LNCaP clone FGC (cell line): ENCODE results near the gene SLC9A3.
A peak's percentile ranks its signal among the peaks of the same experiment; 100 is the strongest.

Experiments used
- DNase-seq: peaks from one replicate; pipeline ENCODE4 v3.0.0-alpha.2; 2011; ENCODE audit warnings: low read depth
- H3K4me3 ChIP-seq: 2 replicates; pipeline ENCODE4 v1.5.1; 2011; ENCODE audit warnings: mild to moderate bottlenecking, low read depth, low read length, control low read depth
- CTCF ChIP-seq: IDR thresholded peaks from 2 replicates; pipeline ENCODE4 v1.5.1; 2012; ENCODE audit warnings: mild to moderate bottlenecking; ENCODE audit not compliant: control insufficient read depth, insufficient read depth; ENCODE audit errors: extremely low read depth

The SLC9A3 gene

GRCh38 chr5:428754-429452, 95.3 kb downstream of the SLC9A3 start:
- TF ChIP-seq CTCF, result no peak
- no peak overlapping the region for H3K4me3 ChIP-seq
- DNase-seq, result no peak

GRCh38 chr5:428219-428618, 96.0 kb downstream of the SLC9A3 start:
- no peak overlapping the region for H3K4me3 ChIP-seq
- TF ChIP-seq CTCF, result no peak
- no peak for DNase-seq

- no peak for TF ChIP-seq CTCF
- DNase-seq, result no peak
- H3K4me3 ChIP-seq, result no peak overlapping the region
These were observed 96.7 kb downstream of the SLC9A3 start for GRCh38 chr5:427415-428087.

- DNase-seq, result no peak
- TF ChIP-seq CTCF, result no peak
- no peak overlapping the region for H3K4me3 ChIP-seq
These were observed 97.8 kb downstream of the SLC9A3 start for GRCh38 chr5:426392-426976.

- no peak for DNase-seq
- peak; percentile 34 for TF ChIP-seq CTCF
- H3K4me3 ChIP-seq, result no peak overlapping the region
These were observed 98.5 kb downstream of the SLC9A3 start for GRCh38 chr5:425714-426113.

- no peak for TF ChIP-seq CTCF
- DNase-seq, result no peak
- no peak overlapping the region for H3K4me3 ChIP-seq
These were observed 99.7 kb downstream of the SLC9A3 start for GRCh38 chr5:424301-425110.
